Panc1 (cell line): ENCODE data around the gene FRMD5. TPM values are rescaled to one million over a fixed set of nuclear protein-coding genes. Genes with fewer than 3 reads are reported as not detected.

Experiments
- ATAC-seq: fragments of 200-7000 bp; cut with Tn5 transposase; 2 replicates; pipeline ENCODE4 v1.9.1; 2020; ENCODE audit warnings: mild to moderate bottlenecking, moderate library complexity
- BruUV-seq: library from RNA; stranded (reverse); fragments of 400-500 nt; replicated peaks from 2 replicates; lab custom pipeline; 2021; lab: Mats Ljungman, UMichigan
- CTCF ChIA-PET: fragments of 300-600 bp; sonication (Branson Sonifier 250); formaldehyde crosslinking; loops from one replicate; lab custom pipeline; 2022; ENCODE audit warnings: antibody characterized with exemption; lab: Charles Lee
- POLR2A ChIA-PET: fragments of 300-600 bp; sonication (Branson Sonifier 250); formaldehyde crosslinking; loops from one replicate; lab custom pipeline; 2022; ENCODE audit warnings: antibody characterized with exemption; lab: Charles Lee
- DNase-seq: peaks from one replicate; pipeline ENCODE4 v3.0.0-alpha.2; 2010; ENCODE audit warnings: low read depth, low spot score
- H3K27ac ChIP-seq: 2 replicates; pipeline ENCODE4 v1.5.1; 2011; ENCODE audit warnings: mild to moderate bottlenecking, low read length, inconsistent platforms
- H3K27me3 ChIP-seq: fragments of 200-500 bp; sonication (Bioruptor generic); 2 replicates; pipeline ENCODE4 v1.6.0; 2014; ENCODE audit warnings: low read length, inconsistent platforms; ENCODE audit not compliant: control insufficient read depth, insufficient read depth
- H3K36me3 ChIP-seq: fragments of 200-500 bp; sonication (Bioruptor generic); 2 replicates; pipeline ENCODE4 v1.5.1; 2014; ENCODE audit warnings: inconsistent platforms, mild to moderate bottlenecking, low read length, moderate library complexity; ENCODE audit not compliant: control insufficient read depth, insufficient read depth
- H3K4me1 ChIP-seq: 2 replicates; pipeline ENCODE4 v1.5.1; 2011; ENCODE audit warnings: inconsistent platforms, mild to moderate bottlenecking, low read length, moderate library complexity; ENCODE audit not compliant: control insufficient read depth, insufficient read depth
- H3K4me3 ChIP-seq, 2 experiments: 2 replicates each; pipeline ENCODE4 v1.5.1; 2011 to 2012; ENCODE audit warnings: low read depth in 2 of 2, low read length in 2 of 2, mild to moderate bottlenecking in 2 of 2, inconsistent platforms in 1 of 2, moderate library complexity in 1 of 2
- H3K9me3 ChIP-seq: fragments of 200-500 bp; sonication (Bioruptor generic); 2 replicates; pipeline ENCODE4 v1.5.1; 2014; ENCODE audit warnings: low read depth, mild to moderate bottlenecking, inconsistent platforms, low read length, moderate library complexity; ENCODE audit not compliant: control insufficient read depth, insufficient read depth
- CTCF ChIP-seq: fragments of 450-650 bp; IDR thresholded peaks from 2 replicates; pipeline ENCODE4 v1.5.1; 2017; ENCODE audit warnings: mild to moderate bottlenecking
- POLR2AphosphoS5 ChIP-seq: IDR thresholded peaks from 2 replicates; pipeline ENCODE4 v1.6.1; 2012; ENCODE audit warnings: mild to moderate bottlenecking, low read depth, low read length, moderate library complexity
- REST ChIP-seq, 2 experiments: IDR thresholded peaks; 2 replicates each; pipeline ENCODE4 v1.6.1; 2011 to 2012; ENCODE audit warnings: low read depth in 2 of 2, control low read depth in 1 of 2, low read length in 1 of 2, mild to moderate bottlenecking in 1 of 2, moderate library complexity in 1 of 2; ENCODE audit not compliant: insufficient read depth in 1 of 2
- SIN3A ChIP-seq: IDR thresholded peaks from 2 replicates; pipeline ENCODE4 v1.6.1; 2012; ENCODE audit warnings: low read depth, mild to moderate bottlenecking, low read length, moderate library complexity, borderline replicate concordance; ENCODE audit not compliant: insufficient read depth
- TCF7L2 ChIP-seq: IDR thresholded peaks from 2 replicates; pipeline ENCODE4 v1.6.1; 2011; ENCODE audit warnings: mild to moderate bottlenecking, low read depth, low read length, inconsistent platforms
- in situ Hi-C: cut with HindIII; loops from 2 replicates; pipeline ENCODE4 v1.10.0; 2016; ENCODE audit warnings: low sequenced_read_pairs, low pct_unique_long_range_greater_than_20kb
- intact Hi-C: fragments of 100-400 bp; cut with micrococcal nuclease; formaldehyde crosslinking; loops from one replicate; pipeline ENCODE4 v1.10.0; 2022; ENCODE audit not compliant: unreplicated experiment
- total RNA-seq: library from RNA; stranded (reverse); gene quantifications from one replicate; pipeline ENCODE4 v1.2.1, GENCODE V29; 2021; ENCODE audit not compliant: unreplicated experiment

FRMD5 gene
- total RNA-seq, 1 experiment from 2014 or later: 18.3 TPM

GRCh38 chr15:44018151-44018550 is 176.9 kb downstream of the FRMD5 start:
- in situ Hi-C loops: no loop called here
- H3K36me3 ChIP-seq: no peaks in the 10 kb centered on the region
- no peaks in the 10 kb centered on the region for H3K4me1 ChIP-seq
- no peak for TF ChIP-seq CTCF
- TF ChIP-seq TCF7L2: no peak
- TF ChIP-seq SIN3A: no peak
- no peak for TF ChIP-seq POLR2AphosphoS5
- TF ChIP-seq REST (IDR thresholded peaks at IDR 0.05; ENCODE audit: insufficient read depth in 1 of 2, low read depth in 2 of 2, low read length in 1 of 2): no peak
- no peak for DNase-seq
- no peak overlapping the region for H3K27ac ChIP-seq
- ATAC-seq: no peak
- ChIA-PET CTCF (no interaction called here), POLR2A (no interaction called here)
- intact Hi-C loops: no loop called here
- H3K27me3 ChIP-seq: no peaks in the 10 kb centered on the region
- no peaks in the 10 kb centered on the region for H3K9me3 ChIP-seq
- H3K4me3 ChIP-seq: no peak overlapping the region
- no TSS peak for BruUV-seq

GRCh38 chr15:44015545-44016305 is 179.3 kb downstream of the FRMD5 start:
- BruUV-seq: no TSS peak
- CTCF ChIA-PET: no interaction called here
- Histone ChIP-seq H3K4me3 (no peak overlapping the region), H3K27me3 (no peaks in the 10 kb centered on the region), H3K36me3 (no peaks in the 10 kb centered on the region), H3K9me3 (no peaks in the 10 kb centered on the region), H3K4me1 (no peaks in the 10 kb centered on the region), H3K27ac (no peak overlapping the region)
- DNase-seq (no peak), ATAC-seq (no peak)
- POLR2A ChIA-PET: no interaction called here
- TF ChIP-seq TCF7L2 (no peak), SIN3A (no peak), CTCF (no peak), REST (IDR thresholded peaks at IDR 0.05; ENCODE audit: insufficient read depth in 1 of 2, low read depth in 2 of 2, low read length in 1 of 2) (no peak), POLR2AphosphoS5 (no peak)
- intact Hi-C loops: no loop called here
- in situ Hi-C loops: no loop called here
